EH (cell line): Measurements from ENCODE around the gene FOXL1.

Experiments used
- DNase-seq: peaks from one replicate; pipeline ENCODE4 v3.0.0-alpha.2; 2015; ENCODE audit warnings: low read depth

The FOXL1 gene

DNA sequence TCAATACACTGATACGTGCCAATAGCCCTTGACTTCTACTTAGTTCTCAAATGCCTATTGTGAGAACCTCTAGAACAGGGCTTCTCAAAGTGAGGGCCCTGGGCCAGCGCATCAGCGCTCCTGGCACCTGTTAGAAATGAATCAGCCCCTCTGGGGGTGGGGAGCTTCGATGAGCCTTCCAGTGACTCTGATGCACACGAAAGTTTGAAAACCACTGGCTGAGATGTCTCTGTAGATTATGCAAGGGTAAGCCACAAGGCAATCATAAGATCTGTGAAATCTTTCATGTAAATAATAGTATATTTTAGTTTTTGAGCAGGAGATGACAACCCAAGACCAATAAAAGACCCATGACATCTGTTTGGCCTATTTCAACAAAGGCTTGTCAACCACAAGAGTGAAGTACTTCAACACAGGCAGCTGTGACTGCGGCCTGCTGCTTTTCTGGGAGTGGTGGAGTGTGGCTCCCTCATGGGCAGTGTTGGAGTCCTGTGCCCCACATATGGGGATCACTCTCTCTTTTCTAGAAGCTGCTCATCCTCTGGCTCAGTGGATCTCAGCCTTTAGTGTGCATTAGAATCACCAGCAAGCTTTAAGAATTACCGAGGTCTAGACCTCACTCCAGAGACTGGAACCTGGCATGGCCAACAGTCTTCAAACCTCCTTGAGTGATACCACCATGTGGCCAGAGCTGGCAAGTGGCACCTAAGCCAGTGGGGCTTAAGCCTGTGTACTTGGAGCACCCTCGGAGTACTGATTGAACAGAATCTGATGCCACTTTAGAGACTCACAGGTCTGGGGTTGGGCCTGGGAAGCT lies 29.1 kb upstream of the FOXL1 start:
- no peak for DNase-seq

DNA sequence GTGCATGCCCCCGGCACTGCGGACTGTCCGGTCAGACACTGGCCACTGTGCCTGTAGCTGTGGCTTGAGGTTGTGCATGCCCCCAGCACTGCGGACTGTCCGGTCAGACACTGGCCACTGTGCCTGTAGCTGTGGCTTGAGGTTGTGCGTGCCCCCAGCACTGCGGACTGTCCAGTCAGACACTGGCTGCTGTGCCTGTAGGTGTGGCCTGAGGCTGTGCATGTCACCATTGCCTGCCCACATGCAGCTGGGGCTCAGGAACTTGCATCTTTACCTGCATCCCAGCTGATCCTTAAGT lies 28.5 kb upstream of the FOXL1 start:
- no peak for DNase-seq

DNA sequence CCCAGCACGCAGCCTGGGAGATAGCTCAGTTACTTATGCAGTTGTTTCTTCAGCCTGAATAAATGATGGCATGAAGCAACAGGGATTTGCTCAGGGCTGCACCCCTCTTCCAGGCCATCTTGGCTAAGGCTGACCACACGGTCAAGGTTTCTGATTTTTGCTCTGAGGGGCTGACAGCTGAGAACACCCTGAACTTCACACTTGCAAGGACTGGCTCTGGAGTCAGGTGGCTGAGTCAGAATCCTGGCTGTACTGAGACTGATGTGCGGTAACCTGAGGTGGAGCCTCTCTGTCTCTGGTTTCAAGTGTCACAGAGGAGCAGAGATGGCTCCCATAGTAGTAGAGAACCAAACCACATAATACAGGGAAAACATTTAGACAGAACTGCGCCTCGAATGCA lies 28.1 kb upstream of the FOXL1 start:
- no peak for DNase-seq

DNA sequence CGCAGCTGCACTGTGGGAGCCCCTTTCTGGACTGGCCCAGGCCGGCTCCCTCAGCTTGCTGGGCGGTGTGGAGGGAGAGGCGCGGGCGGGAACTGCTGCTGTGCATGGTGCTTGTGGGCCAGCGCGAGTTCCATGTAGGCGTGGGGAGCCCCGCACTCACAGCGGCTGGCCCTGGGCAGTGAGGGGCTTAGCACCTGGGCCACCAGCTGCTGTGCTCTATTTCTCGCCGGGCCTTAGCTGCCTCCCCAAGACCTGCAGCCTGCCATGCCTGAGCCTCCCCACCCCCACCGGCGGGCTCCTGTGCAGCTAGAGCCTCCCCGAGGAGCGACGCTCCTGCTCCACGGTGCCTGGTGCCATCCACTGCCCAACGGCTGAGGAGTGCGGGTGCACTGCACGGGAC lies 25.0 kb upstream of the FOXL1 start:
- no peak for DNase-seq

DNA sequence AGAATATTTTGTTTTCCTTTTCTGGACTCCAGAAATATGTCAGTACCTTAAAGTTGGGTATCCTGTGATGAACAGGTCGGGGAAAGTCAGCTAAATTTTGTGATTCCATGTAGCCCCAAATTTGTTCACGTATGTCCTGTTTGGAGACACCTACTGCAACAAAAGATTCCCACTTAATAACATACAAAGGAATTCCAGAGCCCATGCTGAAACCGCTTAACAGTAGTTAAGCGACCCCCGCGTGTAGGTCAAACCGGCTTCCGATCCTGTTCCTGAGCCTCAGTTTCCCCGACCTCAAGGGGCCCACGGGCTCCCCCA lies 23.8 kb upstream of the FOXL1 start:
- DNase-seq = no peak

- peak; percentile 89 for DNase-seq
Observed at GRCh38 chr16:86554917-86555703, 23.2 kb upstream of the FOXL1 start, which contains the start of gene MTHFSD. TSS of gene MTHFSD (minus strand) at chr16:86555235. CDS start at chr16:86555184, 51 bp downstream.

DNA sequence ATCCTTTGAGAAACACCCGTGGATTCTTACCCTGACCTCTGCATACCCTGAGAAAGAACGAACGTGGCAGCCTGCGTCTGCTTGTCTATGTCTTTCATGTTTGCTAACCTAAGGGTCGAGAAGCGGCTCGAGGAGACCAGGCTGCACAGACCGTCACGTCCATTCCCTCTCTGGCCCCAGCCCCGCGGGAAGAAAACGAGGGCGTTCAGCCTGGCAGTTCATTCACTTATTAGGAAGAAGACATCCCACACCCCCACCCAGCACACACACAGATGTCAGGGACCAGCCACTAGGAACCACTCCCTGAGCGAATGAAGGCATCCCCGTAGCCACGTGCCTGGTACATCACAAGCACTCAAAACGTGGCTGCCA lies 22.7 kb upstream of the FOXL1 start:
- DNase-seq = peak; percentile 3

DNA sequence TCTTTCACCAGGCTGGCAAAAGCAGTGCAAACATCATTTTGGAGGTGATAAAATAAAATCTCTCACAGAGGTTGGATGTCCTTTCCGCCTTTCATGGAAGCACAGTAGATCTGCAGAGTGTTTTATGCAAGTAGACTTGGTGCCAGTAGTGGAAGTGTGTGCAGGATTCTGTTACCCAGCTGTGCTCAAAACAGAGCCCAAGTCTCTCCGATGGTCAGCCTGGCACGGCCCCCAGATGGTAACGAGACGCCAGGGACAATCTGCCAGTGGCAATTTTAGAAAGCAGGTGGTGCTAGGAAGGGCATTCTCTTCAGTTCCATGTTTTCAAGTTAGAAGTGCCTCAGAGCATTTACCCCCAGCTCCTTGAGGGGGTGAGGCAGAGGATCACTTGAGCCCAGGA lies 21.8 kb upstream of the FOXL1 start:
- no peak for DNase-seq

- DNase-seq = no peak
Observed at GRCh38 chr16:86557587-86557986, 20.8 kb upstream of the FOXL1 start.

DNA sequence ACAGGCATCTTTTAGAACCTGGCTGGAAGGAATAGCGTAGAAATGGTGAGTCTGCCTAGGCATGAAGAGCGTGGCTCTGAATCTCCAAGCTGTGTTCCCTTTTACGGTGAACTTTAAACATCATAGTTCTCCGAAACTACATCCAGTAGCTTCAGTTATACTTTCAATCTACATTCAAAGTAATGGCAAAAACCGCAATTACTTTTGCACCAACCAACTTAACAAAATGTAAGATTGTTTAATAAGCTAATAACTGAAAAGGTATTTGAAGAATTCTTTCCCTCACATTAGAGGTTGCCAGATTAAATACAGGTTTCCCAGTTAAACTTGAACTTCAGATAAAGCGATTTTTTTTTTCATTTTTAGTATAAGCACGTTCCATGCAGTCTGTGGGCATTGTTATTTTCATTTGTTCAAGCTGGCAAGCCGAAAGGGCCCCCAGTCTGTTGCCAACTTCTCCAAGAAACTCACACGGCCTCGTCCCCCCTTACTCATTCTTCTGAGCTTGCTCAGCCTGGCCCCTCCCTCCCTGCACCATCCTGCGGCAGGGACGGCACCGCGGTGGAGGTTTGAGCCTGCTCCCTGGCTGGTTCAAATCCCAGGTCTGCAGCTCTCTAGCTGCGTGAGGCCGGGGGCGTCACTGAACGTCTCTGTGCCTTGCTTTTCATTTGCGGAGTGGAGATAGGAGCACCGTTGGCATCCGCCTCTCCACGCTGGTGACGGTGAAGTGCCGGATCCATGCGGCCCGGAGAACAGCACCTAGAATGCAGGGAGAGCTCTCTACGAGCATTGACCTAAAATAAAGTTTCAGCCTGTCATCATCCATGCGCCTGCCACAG lies 19.8 kb upstream of the FOXL1 start:
- DNase-seq = peak; percentile 2

GRCh38 chr16:86559802-86560305 lies 18.5 kb upstream of the FOXL1 start:
- DNase-seq = no peak

- no peak for DNase-seq
Observed at GRCh38 chr16:86562356-86562755, 16.0 kb upstream of the FOXL1 start.

- peak; percentile 87 for DNase-seq
Observed at GRCh38 chr16:86563469-86564345, 14.6 kb upstream of the FOXL1 start.

- DNase-seq = no peak
Observed at GRCh38 chr16:86565181-86565631, 13.1 kb upstream of the FOXL1 start.

- DNase-seq = peak; percentile 9
Observed at GRCh38 chr16:86565644-86566511, 12.5 kb upstream of the FOXL1 start.

- peak; percentile 95 for DNase-seq
Observed at GRCh38 chr16:86566601-86566965, 11.8 kb upstream of the FOXL1 start, which contains the start of gene FOXC2. TSS of gene FOXC2 (plus strand) at chr16:86566829. CDS start at chr16:86567336, 507 bp downstream.

DNA sequence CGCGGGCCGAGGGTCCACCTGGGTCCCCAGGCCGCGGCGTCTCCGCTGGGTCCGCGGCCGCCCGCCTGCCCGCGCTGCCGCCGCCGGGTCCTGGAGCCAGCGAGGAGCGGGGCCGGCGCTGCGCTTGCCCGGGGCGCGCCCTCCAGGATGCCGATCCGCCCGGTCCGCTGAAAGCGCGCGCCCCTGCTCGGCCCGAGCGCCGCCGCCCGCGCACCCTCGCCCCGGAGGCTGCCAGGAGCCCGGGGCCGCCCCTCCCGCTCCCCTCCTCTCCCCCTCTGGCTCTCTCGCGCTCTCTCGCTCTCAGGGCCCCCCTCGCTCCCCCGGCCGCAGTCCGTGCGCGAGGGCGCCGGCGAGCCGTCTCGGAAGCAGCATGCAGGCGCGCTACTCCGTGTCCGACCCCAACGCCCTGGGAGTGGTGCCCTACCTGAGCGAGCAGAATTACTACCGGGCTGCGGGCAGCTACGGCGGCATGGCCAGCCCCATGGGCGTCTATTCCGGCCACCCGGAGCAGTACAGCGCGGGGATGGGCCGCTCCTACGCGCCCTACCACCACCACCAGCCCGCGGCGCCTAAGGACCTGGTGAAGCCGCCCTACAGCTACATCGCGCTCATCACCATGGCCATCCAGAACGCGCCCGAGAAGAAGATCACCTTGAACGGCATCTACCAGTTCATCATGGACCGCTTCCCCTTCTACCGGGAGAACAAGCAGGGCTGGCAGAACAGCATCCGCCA lies 11.2 kb upstream of the FOXL1 start:
- DNase-seq = peak; percentile 72

DNA sequence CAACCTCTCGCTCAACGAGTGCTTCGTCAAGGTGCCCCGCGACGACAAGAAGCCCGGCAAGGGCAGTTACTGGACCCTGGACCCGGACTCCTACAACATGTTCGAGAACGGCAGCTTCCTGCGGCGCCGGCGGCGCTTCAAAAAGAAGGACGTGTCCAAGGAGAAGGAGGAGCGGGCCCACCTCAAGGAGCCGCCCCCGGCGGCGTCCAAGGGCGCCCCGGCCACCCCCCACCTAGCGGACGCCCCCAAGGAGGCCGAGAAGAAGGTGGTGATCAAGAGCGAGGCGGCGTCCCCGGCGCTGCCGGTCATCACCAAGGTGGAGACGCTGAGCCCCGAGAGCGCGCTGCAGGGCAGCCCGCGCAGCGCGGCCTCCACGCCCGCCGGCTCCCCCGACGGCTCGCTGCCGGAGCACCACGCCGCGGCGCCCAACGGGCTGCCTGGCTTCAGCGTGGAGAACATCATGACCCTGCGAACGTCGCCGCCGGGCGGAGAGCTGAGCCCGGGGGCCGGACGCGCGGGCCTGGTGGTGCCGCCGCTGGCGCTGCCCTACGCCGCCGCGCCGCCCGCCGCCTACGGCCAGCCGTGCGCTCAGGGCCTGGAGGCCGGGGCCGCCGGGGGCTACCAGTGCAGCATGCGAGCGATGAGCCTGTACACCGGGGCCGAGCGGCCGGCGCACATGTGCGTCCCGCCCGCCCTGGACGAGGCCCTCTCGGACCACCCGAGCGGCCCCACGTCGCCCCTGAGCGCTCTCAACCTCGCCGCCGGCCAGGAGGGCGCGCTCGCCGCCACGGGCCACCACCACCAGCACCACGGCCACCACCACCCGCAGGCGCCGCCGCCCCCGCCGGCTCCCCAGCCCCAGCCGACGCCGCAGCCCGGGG lies 10.4 kb upstream of the FOXL1 start:
- DNase-seq = peak; percentile 63
